GM18517 (cell line): Measurements from ENCODE around the gene ANKRD42.
"Not testable (repeated sequence)": the region's sequence is repeated elsewhere in the genome, so short reads cannot be mapped to it uniquely, and the experiment has no call there.

Source experiments
- ATAC-seq: cut with Tn5 transposase; IDR thresholded peaks from one replicate; pipeline ENCODE4 v1.9.1; 2021; ENCODE audit warnings: mild to moderate bottlenecking, moderate library complexity; ENCODE audit not compliant: unreplicated experiment

Gene ANKRD42

DNA sequence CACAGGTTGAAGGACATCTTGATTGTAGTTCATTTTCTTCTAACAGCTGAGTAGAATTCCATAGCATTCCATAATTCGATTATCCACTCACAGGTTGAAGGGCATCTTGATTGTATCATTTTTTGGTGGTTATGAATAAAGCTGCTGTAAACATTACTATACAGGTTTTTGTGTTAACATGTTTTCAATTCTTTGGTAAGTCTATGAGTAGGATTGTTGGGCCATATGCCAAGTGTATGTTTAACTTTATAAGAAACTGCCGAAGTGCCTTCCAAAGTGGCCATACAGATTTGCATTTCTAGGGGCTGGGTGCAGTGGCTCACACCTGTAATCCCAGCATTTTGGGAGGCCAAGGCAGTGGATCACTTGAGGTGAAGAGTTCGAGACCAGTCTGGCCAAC lies 44.6 kb downstream of the ANKRD42 start:
- ATAC-seq = no peak

DNA sequence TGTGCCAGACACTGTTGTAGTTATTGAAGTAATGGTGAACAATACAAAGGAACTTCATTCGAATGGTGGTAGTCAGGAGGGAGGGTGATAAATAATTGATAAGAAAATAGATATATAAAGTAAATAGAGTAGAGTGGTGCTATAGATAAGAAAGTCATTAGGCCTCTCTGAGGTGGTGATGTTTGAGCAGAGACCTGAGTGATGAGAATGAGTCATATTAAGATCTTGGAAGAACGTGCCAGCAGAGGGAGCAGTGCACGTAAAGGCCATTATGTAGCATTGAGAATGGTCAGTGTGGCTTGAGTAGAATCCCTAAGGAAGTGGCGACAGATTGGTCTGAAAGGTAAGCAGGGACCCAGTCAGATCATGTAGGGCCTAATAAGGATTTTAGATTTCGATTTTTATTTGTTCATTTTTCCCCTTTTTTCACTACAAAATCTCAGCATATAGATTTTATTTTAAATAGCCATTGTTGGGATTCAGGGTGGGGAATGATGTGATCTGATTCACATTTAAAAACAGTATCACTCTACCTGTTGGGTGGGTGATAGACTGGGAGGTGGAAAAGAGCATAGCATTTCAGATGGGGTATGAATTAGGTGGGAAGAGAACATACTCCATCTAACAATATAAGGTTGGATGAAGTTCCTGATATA lies 47.9 kb downstream of the ANKRD42 start:
- no peak for ATAC-seq

DNA sequence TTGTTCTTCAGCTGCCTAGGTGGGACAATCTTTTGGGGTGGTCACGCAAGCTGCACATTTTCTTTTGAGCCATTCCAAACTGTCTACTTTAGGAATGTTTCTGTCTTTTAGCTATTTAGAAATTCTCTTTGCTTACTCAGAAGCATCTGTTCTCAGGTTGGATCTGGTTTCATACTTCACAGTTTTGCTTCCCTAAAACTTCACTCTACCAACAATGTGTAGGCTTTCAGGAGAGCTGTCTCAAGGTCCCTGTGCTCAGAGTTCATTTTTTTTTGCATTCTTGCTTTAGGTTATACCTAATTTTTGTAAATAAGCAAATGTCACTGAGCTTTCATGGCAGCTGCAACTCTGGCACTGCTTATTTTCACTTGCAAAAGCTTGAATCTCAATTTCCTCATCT lies 55.9 kb downstream of the ANKRD42 start:
- ATAC-seq = no peak

DNA sequence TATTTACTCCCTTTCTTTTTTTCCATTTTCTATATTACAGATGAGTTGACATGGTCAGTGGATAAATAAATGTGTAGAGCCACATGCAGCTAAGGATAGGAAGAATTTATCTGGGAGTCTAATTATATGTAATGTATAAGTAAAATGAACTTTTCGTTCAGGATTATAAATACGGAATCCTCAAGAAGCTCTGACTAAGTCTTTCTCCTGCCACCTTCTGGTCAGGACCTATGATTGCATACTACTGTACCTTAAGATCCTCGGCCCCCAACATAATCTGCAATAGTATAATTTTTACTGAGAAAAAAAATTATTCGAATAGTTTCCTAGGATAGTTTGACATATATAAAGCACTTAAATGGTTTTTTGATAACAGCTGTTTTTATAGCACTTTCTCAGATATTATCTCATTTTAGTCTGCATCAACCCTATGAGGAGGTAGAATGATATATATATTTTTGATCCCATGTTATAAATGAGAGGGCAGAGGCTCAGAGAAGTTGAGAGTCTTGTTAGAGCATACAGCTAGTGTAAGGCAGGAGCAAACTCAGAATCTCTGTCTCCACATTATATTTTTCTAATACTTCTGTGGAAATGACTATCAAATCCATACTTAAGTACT lies 56.6 kb downstream of the ANKRD42 start:
- peak; percentile 76 for ATAC-seq

DNA sequence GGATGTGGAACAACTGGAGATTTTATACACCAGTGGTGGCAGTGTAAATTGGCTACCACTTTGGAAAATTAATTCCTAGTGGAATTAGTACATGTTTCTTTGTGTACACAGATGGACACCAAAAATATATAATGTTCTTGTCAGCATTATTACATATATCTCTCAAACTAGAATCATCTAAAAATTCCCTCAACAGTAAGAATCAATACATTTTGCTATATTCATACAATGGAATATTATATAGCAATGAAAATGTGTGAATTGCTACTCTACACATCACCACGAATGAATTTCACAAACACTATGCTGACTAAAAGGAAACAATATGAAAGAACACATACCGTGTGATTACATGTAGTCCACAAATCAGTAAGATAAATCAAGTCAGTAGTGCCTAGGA lies 58.8 kb downstream of the ANKRD42 start:
- ATAC-seq = no peak

DNA sequence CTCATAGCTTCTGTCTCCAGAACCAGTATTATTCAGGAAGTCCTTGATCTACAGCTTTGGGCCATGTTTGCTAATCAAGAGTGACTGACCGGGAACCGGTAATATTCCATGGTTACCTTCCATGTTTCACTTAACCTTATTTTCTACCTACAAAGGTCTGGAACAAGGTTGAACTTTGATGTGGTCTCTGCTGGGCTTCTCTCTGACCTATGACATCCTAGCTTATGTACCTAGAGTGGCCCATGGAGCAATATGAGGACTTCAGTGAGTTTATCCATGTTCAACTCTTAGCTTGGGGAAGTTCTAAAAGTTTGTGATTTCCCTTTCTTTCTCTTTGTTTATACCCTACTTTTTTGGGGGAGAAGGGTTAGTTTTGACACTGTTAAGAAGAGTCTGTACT lies 59.4 kb downstream of the ANKRD42 start:
- no peak for ATAC-seq

DNA sequence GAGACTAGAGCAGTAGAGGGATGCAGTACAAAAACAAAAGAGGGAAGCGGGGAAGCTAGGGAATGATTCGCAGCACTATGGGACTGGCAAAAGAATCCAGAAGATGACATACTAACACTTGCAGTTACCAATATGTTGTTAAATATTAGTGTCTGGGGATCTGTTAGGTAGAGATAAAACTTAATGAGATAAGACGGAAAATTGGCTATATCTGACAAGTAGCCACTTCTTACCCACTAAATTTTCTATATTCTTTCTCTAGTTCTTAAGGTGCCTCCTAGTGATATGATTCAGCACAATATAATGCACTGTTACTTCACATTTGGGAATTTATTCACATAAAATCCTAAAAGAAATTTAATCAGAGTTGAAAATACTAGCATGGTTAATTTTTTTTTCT lies 61.9 kb downstream of the ANKRD42 start:
- ATAC-seq = no peak

DNA sequence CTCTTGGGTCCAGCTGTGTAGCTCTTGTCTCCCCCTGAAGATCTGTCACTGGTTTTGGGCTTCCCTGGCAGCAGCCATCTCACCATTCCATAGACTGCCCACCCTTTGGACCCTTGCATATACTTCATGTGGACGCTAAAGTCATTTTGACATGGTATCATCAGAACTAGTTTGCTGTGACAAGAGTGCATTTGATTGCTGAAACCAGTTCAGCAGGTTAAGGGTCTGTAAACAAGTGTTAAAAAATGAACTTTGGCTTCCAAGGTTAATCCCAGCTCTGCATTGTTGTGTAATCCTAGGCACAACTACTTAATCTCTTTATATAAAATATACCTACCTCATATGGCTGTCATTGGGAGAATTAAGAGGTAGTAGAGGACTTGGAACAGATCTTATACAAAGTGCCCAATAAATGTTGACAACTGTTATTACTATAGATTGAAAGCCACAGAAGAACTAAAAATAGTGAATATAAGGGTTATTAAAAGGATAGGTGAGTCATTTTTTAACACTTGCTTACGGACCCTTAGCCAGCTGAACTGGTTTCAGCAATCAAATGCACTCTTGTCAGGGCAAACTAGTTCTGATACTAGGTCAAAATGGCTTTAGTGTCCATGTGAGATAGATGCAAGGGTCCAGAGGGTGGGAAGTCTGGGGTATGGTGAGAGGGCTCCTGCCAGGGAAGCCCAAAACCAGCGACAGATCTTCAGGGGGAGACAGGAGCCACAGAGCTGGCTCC lies 63.3 kb downstream of the ANKRD42 start:
- ATAC-seq = no peak

DNA sequence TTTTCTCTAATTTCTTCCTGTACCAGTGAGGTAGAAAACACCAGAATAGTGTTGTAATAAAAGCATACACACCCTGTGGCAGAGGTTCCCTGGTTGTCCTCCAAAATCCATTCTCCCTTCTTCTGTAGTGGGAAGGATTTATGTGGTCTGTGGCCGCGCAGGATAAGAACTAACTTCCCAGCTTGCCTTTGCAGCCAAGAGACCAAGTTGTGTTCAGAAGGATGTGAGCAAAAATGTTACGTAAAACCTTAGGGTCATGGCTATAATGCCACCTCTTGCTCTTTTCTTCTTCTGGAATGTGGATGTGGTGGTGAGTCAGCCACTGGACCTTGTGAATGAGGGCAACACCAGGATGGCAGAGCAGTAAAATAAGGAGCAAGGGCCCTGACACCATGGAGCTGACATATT lies 64.3 kb downstream of the ANKRD42 start:
- no peak for ATAC-seq

DNA sequence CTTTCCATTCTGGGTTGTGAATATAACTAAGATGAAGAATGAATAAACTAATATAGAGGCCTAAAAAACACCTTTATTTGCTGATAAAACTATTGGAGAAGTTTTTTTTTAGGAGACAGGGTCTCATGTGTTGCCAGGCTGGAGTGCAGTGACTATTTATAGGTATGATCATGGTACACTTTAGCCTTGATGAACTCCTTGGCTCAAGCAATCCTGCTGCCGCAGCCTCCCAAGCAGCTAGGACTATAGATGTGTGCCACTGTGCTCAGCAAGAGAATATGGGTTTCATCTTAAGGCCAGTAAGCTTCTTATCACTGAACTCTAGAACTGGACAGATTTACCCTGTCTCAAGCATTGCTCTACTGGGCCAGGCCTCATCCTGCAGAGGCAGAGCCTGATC lies 66.0 kb downstream of the ANKRD42 start:
- no peak for ATAC-seq

DNA sequence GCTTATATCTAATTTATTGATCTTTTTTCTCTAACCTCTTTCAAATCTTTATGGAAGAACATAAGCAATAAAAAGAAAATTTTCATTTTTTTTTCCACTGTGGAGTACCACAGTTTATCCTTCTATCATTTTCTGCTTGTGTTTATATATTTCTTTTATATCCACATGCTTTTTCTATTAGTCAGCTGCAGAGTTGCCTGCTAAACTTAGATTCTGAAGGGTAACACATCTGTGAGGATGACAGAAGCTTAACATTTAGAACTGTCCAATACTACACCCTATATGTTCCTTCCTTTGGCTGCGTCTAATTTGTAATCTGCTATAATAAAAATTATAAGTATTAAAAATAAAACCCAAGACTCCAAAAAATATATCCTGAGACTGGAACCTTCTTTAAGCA lies 71.8 kb downstream of the ANKRD42 start:
- ATAC-seq = no peak

DNA sequence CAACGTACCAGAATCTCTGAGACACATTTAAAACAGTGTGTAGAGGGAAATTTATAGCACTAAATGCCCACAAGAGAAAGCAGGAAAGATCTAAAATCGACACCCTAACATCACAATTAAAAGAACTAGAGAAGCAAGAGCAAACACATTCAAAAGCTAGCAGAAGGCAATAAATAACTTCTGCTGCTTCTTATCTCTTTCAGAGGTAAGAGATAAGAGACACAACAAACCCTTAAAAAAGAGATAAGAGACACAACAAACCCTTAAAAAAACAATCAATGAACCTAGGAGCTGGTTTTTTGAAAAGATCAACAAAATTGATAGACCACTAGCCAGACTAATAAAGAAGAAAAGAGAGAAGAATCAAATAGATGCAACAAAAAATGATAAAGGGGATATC lies 75.6 kb downstream of the ANKRD42 start:
- ATAC-seq = not testable (repeated sequence)

DNA sequence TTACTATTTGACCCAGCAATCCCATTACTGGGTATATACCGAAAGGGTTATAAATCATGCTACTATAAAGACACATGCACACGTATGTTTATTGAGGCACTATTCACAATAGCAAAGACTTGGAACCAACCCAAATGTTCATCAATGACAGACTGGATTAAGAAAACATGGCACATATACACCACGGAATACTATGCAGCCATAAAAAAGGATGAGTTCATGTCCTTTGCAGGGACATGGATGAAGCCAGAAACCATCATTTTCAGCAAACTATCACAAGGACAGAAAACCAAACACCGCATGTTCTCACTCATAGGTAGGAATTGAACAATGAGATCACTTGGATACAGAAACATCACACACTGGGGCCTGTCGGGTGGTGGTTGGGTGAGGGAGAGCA lies 78.2 kb downstream of the ANKRD42 start:
- not testable (repeated sequence) for ATAC-seq

DNA sequence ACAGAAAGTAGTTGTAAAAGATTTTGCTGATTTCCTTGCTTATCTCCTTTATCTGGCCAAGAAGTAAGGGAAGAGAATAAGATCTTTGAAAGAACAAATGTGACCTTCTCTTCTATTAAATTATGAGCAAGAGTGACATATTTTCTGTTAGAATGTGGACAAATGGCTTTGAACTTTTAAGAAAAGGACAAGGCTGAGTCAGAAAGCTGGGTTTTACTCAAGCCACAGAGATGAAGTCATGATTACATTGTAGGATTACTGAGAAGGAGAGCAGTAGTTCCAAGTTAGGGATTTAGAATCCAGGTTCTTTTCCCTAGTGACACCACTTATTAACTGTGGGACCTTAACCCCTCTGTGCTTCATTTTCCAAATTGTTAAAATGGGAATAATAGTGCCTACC lies 79.1 kb downstream of the ANKRD42 start:
- ATAC-seq = no peak

DNA sequence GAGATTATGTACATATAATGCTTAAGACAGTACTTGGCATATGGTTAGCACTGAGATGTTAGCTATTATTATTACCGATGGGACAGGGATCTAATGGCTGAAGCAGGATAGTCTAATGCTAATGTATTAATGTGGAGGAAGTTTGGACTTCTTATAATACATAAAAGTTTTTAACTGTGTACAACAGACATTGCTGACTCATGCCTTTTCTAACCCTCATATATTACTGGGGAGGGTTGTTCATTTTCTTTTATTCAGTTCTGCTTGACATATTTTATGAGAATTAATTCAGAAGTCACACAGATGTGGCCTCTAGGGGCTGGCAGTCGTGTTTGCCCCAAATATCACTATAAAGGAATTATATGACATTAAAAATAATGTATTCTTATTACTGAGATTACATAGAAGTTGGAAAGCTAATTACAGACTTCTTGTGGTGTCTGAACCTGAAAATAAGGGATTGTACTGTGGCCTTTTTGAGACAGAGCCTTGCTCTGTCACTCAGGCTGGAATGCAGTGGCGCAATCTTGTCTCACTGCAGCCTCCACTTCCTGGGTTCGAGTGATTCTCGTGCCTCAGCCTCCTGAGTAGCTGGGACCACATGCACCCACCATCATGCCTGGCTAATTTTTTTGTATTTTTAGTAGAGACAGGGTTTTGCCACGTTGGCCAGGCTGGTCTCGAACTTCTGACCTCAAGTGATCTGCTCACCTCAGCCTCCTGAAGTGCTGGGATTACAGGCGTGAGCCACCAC lies 82.6 kb downstream of the ANKRD42 start:
- ATAC-seq = no peak

DNA sequence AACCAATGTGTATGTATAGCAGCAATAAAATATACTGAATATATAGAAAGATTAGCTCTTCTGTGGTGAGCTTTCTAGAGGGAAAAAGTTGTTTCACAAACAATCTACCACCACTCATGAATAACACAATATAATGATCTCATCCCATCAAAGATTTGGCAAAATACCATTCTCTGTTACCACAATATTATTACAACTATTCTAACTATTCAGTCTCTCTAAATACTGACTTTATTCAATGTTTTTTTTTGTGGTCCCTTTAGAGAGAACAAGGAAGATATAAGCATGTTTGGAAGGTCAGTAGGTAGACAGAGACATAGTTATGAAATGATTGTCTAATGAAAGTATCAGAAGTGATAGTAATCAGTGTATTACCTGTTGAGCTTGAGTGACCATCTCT lies 84.8 kb downstream of the ANKRD42 start:
- no peak for ATAC-seq

DNA sequence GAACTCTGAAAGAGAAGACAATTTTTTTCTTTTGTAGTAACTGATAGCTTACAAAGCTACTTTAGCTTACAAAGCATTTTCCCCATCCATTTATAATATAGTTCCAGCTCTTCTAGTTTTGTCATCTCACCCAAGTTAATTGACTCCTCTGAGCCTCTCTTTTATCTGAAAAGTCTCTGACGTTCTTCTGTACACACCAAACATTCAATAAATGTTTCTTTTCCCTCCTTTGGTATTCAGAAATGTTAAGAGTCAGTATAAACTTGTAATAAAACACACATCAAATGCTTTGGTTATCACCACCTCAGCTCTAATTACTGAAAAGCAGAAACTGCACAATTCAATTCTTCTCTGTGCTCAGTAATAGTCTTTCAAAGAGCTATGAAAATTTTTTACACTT lies 86.7 kb downstream of the ANKRD42 start:
- ATAC-seq = no peak

DNA sequence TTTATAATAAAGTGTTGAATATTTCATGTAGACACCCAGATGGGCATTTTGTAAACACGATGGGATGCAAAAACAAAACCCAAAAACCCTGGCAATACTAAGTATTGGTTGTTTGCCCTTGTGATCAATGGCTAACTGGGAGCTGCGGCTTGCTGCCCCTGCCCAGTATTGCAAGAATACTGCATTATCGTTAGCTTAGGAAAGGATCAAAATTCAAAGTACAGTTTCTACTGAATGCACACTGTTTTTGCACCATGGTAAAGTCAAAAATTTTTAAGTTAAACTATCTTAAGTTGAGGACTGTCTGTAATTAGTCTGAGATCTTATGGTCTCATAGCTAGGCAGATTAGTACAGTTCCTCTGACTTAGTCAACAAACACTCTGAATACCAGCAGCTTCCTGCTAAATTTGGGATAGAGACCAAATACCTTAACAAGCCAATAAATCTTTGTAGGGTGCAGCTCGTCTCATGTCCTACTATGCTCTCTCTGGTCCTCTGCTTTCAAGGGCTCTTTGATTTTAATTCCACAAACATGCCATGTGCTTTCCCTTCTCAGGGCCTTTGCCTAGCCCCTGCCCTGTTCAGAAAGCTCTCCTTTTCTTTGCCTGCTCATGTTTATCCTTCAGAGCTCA lies 88.7 kb downstream of the ANKRD42 start:
- ATAC-seq = no peak

DNA sequence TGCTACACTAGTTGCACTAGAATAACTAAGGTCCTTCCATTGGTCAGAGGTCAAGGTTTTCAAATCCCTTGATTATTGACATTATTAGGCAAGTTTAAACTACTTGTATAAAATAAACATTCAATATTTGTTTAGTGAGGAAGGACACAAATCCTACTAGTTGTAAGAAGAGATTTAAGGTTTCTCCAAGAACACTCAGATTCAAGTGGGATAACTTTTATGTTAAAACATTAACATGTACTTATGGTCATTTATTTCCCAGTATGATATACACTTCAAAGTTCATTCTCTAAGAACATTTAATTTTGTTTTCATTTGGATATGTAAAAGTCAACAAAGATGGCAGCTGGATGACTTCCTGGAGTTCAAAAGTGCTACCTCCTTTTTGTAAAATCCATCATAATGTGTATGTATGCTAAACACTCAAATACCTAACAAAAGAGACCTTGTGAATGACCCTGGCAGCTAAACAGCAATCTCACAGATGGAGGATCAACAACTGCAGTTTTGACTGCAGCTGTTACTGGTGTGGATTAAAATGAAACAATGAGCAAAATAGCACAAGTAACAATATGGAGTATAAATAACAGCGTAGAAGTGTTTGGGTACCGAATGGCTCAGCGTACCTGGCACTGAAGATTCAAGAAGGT lies 91.1 kb downstream of the ANKRD42 start:
- no peak for ATAC-seq

DNA sequence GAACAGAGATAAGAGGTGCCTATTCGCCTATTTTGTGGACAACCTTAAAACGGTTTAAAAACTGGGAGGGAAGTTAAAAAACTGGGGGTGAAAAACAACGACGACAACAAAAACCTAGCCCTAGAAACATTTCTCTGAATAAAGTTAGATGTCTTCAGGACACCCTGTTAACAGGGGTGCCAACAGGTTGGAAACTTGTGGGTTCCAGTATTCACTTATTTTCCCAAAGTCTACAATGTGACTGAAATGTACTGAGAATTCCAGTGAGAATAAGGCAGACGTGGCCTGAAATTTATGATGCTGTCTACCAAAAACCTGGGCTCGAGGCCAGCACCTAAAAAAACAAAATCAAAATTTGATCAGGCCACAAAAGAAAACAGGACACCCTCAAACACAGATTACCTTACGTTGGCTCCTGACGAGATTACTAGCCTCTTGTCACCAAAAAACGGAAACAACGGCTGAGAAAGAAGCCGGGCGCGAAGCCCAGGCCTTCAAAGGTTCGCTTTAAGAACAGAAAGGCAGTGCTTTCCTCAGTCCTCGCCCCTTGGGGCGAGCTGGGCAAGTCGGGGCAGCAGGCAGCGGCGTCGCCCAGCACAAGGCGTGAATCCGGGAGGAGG lies 91.7 kb downstream of the ANKRD42 start:
- ATAC-seq = peak; percentile 40
